GM18519 (cell line): Measurements from ENCODE around the gene ZSWIM7.
"Not testable (repeated sequence)": the region's sequence is repeated elsewhere in the genome, so short reads cannot be mapped to it uniquely, and the experiment has no call there.

Source experiments
- ATAC-seq: cut with Tn5 transposase; IDR thresholded peaks from one replicate; pipeline ENCODE4 v1.9.1; 2021; ENCODE audit warnings: mild to moderate bottlenecking, moderate library complexity; ENCODE audit not compliant: unreplicated experiment, low FRiP score

The ZSWIM7 gene

DNA sequence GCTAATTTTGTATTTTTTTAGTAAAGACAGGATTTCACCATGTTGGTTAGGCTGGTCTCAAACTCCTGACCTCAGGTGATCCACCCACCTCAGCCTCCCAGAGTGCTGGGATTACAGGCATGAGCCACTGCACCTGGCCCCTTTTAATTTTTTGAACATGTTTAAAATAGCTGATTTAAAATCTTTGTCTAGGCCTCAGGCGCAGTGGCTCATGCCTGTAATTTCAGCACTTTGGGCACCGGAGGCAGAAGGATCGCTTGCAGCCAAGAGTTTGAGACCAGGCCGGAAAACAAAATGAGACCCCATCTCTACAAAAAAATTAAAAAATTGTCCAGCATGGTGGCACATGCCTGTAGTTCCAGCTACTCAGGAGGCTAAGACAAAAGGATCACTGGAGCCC lies 63.0 kb downstream of the ZSWIM7 start:
- ATAC-seq, result not testable (repeated sequence)

DNA sequence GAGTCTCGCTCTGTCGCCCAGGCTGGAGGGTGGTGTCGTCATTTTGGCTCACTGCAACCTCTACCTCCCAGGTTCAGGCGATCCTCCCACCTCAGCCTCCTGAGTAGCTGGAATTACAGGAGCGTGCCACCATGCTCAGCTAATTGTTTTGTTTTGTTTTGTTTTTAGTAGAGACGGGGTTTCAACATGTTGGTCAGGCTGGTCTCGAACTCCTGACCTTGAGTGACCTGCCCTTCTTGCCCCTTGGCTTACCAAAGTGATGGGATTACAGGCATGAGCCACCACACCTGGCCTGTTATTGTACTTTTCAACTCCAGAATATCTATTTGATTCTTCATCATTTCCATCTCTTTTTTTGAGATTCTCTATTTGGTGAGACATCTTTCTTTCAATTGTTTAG lies 63.6 kb downstream of the ZSWIM7 start:
- no peak for ATAC-seq

DNA sequence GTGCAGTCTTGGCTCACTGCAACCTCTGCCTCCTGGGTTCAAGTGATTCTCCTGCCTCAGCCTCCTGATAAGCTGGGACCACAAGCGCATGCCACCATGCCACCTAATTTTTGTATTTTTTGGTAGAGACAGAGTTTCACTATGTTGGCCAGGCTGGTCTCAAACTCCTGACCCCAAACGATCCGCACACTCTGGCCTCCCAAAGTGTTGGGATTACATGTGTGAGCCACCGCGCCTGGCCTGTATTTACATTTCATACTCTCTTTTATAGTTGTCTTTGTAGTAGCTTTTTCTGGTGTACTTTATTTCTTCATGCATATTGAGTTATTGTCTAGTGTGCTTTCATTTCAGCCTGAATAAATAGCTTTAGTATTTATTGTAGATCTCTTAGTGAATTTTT lies 64.6 kb downstream of the ZSWIM7 start:
- no peak for ATAC-seq

DNA sequence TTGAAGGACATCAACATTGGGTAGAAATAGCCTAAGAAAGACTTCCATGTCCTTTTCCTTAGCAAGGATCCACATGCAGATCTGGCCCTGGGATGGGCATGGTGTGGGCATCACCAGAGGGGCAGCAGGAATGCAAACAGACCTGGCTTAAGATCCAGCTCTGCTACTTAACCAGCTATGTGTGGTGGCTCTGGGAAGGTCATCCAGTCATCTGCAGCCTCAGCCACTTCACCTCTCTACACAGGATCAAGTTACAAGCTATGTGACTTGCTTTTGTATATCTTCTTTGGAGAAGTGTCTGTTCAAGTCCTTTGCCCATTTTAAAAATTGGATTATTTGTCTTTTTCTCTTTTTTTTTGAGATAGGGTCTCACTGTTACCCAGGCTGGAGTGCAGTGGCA lies 68.1 kb downstream of the ZSWIM7 start:
- no peak for ATAC-seq

DNA sequence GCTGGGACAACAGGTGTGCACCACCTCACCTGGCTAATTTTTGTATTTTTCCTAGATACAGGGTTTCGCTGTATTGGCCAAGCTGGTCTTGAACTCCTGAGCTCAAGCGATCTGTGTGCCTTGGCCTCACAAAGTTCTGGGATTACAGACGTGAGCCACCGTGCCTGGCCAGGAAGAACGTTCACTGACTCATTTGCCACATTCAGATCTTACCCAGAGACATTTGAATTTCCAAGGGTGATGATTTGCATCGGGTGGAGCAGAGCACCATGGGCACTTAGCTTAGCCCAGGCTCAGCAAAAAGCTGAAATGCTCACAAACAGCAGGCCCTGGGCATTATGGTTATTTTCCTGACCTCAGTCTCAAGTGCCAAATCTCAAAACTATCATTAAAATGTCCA lies 69.1 kb downstream of the ZSWIM7 start:
- no peak for ATAC-seq

DNA sequence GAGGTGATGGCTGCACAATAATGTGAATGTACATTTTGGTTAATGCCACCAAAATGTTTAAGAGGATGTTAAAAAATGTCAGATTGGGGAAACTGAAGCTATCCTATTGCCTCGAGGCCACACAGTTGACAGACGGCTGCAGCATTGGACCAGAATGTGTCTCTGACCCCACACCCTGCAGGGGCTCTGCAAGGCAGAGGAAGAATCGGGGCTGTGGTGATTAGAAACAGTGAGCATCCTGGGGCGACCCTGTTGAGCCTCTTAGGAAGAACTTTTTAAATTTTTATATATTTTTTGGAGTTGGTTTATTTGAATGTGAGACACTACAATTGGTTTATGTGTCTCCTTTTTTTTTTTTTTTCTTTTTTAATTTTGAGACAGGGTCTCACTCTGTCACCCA lies 69.6 kb downstream of the ZSWIM7 start:
- no peak for ATAC-seq

DNA sequence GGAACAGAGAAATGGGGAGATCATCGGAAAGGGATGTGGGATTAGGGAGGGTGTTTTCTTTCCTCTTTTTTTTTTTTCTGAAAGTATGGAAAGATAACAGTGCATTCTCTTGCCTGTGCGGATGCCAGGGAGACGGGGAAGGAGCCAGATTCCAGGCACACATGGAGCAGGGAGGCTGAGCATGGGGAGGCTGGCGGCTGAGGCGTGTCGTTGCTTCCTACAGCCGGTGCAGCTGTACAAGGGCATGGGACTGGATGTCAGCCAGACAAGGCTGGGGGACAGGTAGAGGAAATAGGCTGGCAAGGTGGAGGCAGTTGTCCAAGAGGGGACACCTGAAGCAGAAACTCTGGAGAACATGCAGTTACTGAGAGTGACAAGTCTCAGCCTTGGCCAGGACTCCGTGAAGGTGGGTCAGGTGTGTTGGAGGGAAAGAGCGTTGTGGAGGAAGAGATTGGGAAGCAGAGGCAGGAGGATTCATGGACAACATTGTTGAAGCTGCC lies 71.2 kb downstream of the ZSWIM7 start:
- no peak for ATAC-seq
